ENCODE results near the gene NKX1-2. TPM values are rescaled to one million over a fixed set of nuclear protein-coding genes. Genes with fewer than 3 reads are reported as not detected.

Gene NKX1-2
- total and polyA plus RNA-seq, 4 donors, result 0.02 to 0.06 TPM; not detected in 2

GRCh38 chr10:124428207-124428777, 21.5 kb downstream of the NKX1-2 start:
- DNase-seq, result no peak
- TF ChIP-seq, protein P1, sequence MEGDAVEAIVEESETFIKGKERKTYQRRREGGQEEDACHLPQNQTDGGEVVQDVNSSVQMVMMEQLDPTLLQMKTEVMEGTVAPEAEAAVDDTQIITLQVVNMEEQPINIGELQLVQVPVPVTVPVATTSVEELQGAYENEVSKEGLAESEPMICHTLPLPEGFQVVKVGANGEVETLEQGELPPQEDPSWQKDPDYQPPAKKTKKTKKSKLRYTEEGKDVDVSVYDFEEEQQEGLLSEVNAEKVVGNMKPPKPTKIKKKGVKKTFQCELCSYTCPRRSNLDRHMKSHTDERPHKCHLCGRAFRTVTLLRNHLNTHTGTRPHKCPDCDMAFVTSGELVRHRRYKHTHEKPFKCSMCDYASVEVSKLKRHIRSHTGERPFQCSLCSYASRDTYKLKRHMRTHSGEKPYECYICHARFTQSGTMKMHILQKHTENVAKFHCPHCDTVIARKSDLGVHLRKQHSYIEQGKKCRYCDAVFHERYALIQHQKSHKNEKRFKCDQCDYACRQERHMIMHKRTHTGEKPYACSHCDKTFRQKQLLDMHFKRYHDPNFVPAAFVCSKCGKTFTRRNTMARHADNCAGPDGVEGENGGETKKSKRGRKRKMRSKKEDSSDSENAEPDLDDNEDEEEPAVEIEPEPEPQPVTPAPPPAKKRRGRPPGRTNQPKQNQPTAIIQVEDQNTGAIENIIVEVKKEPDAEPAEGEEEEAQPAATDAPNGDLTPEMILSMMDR (IDR thresholded peaks at IDR 0.05; ENCODE audit: control extremely low read depth, extremely low read depth), result no peak
- ATAC-seq (ENCODE audit: insufficient read depth, low FRiP score), result no peak
- Histone ChIP-seq H3K27me3 (ENCODE audit: control insufficient read depth in 3 of 3, insufficient read depth in 3 of 3, low read length in 2 of 3) (peaks cover 0 to 3% (median 2%) of the 10 kb centered on the region in 3 donors), H3K4me3 (no peak overlapping the region), H3K9me3 (ENCODE audit: control insufficient read depth in 4 of 4, insufficient read depth in 3 of 4, low read length in 3 of 4) (peaks cover 0 to 2% (median 0%) of the 10 kb centered on the region in 4 donors), H3K36me3 (ENCODE audit: control insufficient read depth in 4 of 4, insufficient read depth in 4 of 4, low read length in 4 of 4) (no peaks in the 10 kb centered on the region), H3K9ac (ENCODE audit: insufficient read depth in 1 of 2, low read length in 2 of 2) (no peak overlapping the region), H3K4me1 (ENCODE audit: control insufficient read depth in 5 of 5, insufficient read depth in 5 of 5, low read length in 5 of 5) (peaks cover 0 to 1% (median 0%) of the 10 kb centered on the region in 5 donors), H3K27ac (ENCODE audit: low read depth in 1 of 2, low read length in 1 of 2) (no peak overlapping the region)
- 48 to 49% methylated on average over 3 of the region's 3 CpGs for WGBS, 2 donors

DNA sequence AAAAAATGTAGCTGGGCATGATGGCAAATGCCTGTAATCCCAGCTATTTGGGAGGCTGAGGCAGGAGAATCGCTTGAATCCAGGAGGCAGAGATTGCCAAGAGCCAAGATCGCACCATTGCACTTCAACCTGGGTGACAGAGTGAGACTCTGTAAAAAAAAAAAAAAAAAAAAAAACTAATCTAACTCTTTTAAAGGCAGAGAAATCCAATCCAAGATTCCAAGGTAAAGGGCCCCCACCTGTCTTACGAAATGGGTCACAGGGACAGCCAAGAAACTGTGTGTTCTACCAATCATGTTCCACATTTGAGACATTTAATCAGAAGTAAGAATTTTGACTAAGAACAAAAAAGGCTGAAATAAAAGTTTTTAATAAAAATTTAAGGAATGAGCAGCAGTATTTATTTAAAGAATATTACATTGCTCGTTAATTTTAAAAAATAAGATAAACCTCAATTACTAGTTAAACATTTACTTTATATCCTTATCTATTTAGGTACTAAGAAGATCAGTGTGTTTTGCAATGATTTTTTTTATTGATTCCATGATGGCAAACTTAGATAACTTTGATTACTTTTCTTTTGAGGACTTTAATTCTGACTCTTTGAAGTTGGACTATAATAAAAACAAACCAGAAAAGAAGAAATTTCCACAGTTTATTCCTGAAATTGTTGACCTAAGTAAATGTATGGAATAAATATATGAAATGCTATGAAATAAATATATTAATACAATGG, 24.4 kb downstream of the NKX1-2 start:
- no peaks in the 10 kb centered on the region for H3K36me3 ChIP-seq (ENCODE audit: control insufficient read depth in 4 of 4, insufficient read depth in 4 of 4, low read length in 4 of 4)
- ATAC-seq (ENCODE audit: insufficient read depth, low FRiP score), result no peak
- TF ChIP-seq, protein P1 (IDR thresholded peaks at IDR 0.05; ENCODE audit: control extremely low read depth, extremely low read depth), result no peak

DNA sequence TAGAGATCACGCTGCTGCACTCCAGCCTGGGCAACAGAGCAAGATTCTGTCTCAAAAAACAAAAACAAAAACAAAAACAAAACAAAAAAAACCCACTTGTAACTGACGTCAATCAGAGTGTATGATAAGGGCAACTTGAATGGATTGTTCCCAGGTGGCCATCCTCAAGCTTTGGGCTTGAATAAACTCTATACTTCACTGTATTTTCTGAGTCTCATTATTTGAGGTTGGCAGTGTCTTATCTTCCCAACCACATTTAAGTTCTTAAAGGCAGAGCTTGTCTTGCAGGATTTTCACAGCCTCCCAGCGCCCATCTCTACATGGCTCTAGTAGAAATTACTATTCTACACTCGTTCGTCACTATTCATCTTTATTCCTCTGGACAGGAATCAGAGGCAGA, 26.0 kb downstream of the NKX1-2 start:
- Histone ChIP-seq H3K9me3 (ENCODE audit: control insufficient read depth in 4 of 4, insufficient read depth in 3 of 4, low read length in 3 of 4) (peaks cover 0 to 2% (median 0%) of the 10 kb centered on the region in 4 donors), H3K27ac (ENCODE audit: low read depth in 1 of 2, low read length in 1 of 2) (no peak overlapping the region), H3K36me3 (ENCODE audit: control insufficient read depth in 4 of 4, insufficient read depth in 4 of 4, low read length in 4 of 4) (no peaks in the 10 kb centered on the region), H3K4me1 (ENCODE audit: control insufficient read depth in 5 of 5, insufficient read depth in 5 of 5, low read length in 5 of 5) (peaks cover 0 to 4% (median 0%) of the 10 kb centered on the region in 5 donors), H3K27me3 (ENCODE audit: control insufficient read depth in 3 of 3, insufficient read depth in 3 of 3, low read length in 2 of 3) (peaks cover 0 to 6% (median 2%) of the 10 kb centered on the region in 3 donors), H3K9ac (ENCODE audit: insufficient read depth in 1 of 2, low read length in 2 of 2) (no peak overlapping the region), H3K4me3 (no peak overlapping the region)
- WGBS, 2 donors, result 76 to 88% methylated on average over 5 of the region's 5 CpGs
- ATAC-seq (ENCODE audit: insufficient read depth, low FRiP score) (no peak), DNase-seq (no peak)
- TF ChIP-seq, protein P1 (IDR thresholded peaks at IDR 0.05; ENCODE audit: control extremely low read depth, extremely low read depth), result no peak

More for the DNA sequence above, 24.4 kb downstream of the NKX1-2 start:
- peaks cover 0 to 6% (median 2%) of the 10 kb centered on the region in 3 donors for H3K27me3 ChIP-seq (ENCODE audit: control insufficient read depth in 3 of 3, insufficient read depth in 3 of 3, low read length in 2 of 3)
- H3K9me3 ChIP-seq (ENCODE audit: control insufficient read depth in 4 of 4, insufficient read depth in 3 of 4, low read length in 3 of 4), result peaks cover 0 to 2% (median 0%) of the 10 kb centered on the region in 4 donors
- no peak overlapping the region for H3K9ac ChIP-seq (ENCODE audit: insufficient read depth in 1 of 2, low read length in 2 of 2)
- no peak overlapping the region for H3K4me3 ChIP-seq
- H3K4me1 ChIP-seq (ENCODE audit: control insufficient read depth in 5 of 5, insufficient read depth in 5 of 5, low read length in 5 of 5), result peaks cover 0 to 1% (median 0%) of the 10 kb centered on the region in 5 donors
- DNase-seq, result no peak
- WGBS, 2 donors, result 75 to 93% methylated on average over 4 of the region's 4 CpGs
- no peak overlapping the region for H3K27ac ChIP-seq (ENCODE audit: low read depth in 1 of 2, low read length in 1 of 2)
